WTC11 (cell line): ENCODE results near the gene IQGAP3. TPM values are rescaled to one million over a fixed set of nuclear protein-coding genes. Genes with fewer than 3 reads are reported as not detected.

Experiments
- ATAC-seq: fragments of 200-7000 bp; cut with Tn5 transposase; 2 replicates; pipeline ENCODE4 v1.10.0; 2021; ENCODE audit warnings: mild to moderate bottlenecking, moderate library complexity
- CTCF ChIA-PET: fragments of 300-600 bp; sonication (Branson Sonifier 250); formaldehyde crosslinking; loops from one replicate; lab custom pipeline; 2021; ENCODE audit warnings: antibody characterized with exemption; lab: Charles Lee
- POLR2A ChIA-PET: fragments of 350-600 bp; sonication (Branson Sonifier 250); formaldehyde crosslinking; loops from one replicate; lab custom pipeline; 2021; ENCODE audit warnings: antibody characterized with exemption; lab: Charles Lee
- DNase-seq: peaks from one replicate; pipeline ENCODE4 v3.0.0; 2021; ENCODE audit warnings: low spot score
- H3K27ac Mint-ChIP-seq: 2 replicates; pipeline ENCODE4 v1.8.0; 2021; ENCODE audit warnings: mixed read lengths
- H3K27me3 Mint-ChIP-seq: 2 replicates; pipeline ENCODE4 v1.8.0; 2021; ENCODE audit warnings: low read depth, mild to moderate bottlenecking, moderate library complexity, mixed read lengths
- H3K36me3 Mint-ChIP-seq: 2 replicates; pipeline ENCODE4 v1.8.0; 2021; ENCODE audit warnings: mixed read lengths
- H3K4me1 Mint-ChIP-seq: 2 replicates; pipeline ENCODE4 v1.8.0; 2022; ENCODE audit warnings: mixed read lengths
- H3K4me3 Mint-ChIP-seq: 2 replicates; pipeline ENCODE4 v1.8.0; 2021; ENCODE audit warnings: mild to moderate bottlenecking, moderate library complexity, mixed read lengths
- H3K9me3 Mint-ChIP-seq: 2 replicates; pipeline ENCODE4 v1.8.0; 2021; ENCODE audit warnings: mixed read lengths
- CREM ChIP-seq: sonication (generic); formaldehyde crosslinking; IDR thresholded peaks from 2 replicates; pipeline ENCODE4 v1.8.1; 2022; ENCODE audit warnings: mild to moderate bottlenecking, missing genetic modification reagents, moderate library complexity
- ELF4 ChIP-seq: sonication (generic); formaldehyde crosslinking; IDR thresholded peaks from 2 replicates; pipeline ENCODE4 v1.8.1; 2022; ENCODE audit warnings: low read depth, mild to moderate bottlenecking, moderate library complexity, missing genetic modification reagents
- ESRRA ChIP-seq: sonication (generic); formaldehyde crosslinking; IDR thresholded peaks from 2 replicates; pipeline ENCODE4 v1.8.1; 2022; ENCODE audit warnings: mild to moderate bottlenecking, missing genetic modification reagents, borderline replicate concordance
- GRHL2 ChIP-seq: fragments of 250-450 bp; sonication (Bioruptor Pico); IDR thresholded peaks from 2 replicates; pipeline ENCODE4 v1.8.0; 2022; ENCODE audit warnings: mild to moderate bottlenecking, moderate library complexity; ENCODE audit not compliant: insufficient replicate concordance, severe bottlenecking
- GTF2I ChIP-seq: fragments of 250-450 bp; sonication (Bioruptor Pico); conservative IDR thresholded peaks from 2 replicates; pipeline ENCODE4 v1.4.0; 2021; ENCODE audit warnings: mild to moderate bottlenecking
- SP1 ChIP-seq: sonication (generic); formaldehyde crosslinking; conservative IDR thresholded peaks from 2 replicates; pipeline ENCODE4 v1.8.1; 2022; ENCODE audit warnings: missing genetic modification reagents
- TEAD1 ChIP-seq: sonication (generic); formaldehyde crosslinking; IDR thresholded peaks from 2 replicates; pipeline ENCODE4 v1.8.0; 2022; ENCODE audit warnings: mild to moderate bottlenecking, missing genetic modification reagents
- TP53 ChIP-seq: sonication (generic); formaldehyde crosslinking; IDR thresholded peaks from 2 replicates; pipeline ENCODE4 v1.8.1; 2023; ENCODE audit warnings: mild to moderate bottlenecking, missing genetic modification reagents
- ZNF121 ChIP-seq: sonication (generic); formaldehyde crosslinking; IDR thresholded peaks from 2 replicates; pipeline ENCODE4 v1.8.0; 2023; ENCODE audit warnings: missing genetic modification reagents
- ZNF317 ChIP-seq: sonication (generic); formaldehyde crosslinking; IDR thresholded peaks from 2 replicates; pipeline ENCODE4 v1.8.1; 2023; ENCODE audit warnings: low read depth, mild to moderate bottlenecking, moderate library complexity, missing genetic modification reagents, borderline replicate concordance
- ZNF416 ChIP-seq: fragments of 250-450 bp; sonication (Bioruptor Pico); IDR thresholded peaks from 2 replicates; pipeline ENCODE4 v1.9.0; 2021; ENCODE audit warnings: mild to moderate bottlenecking, inconsistent platforms
- ZNF423 ChIP-seq: fragments of 250-450 bp; sonication (Bioruptor Pico); IDR thresholded peaks from 2 replicates; pipeline ENCODE4 v2.1.2; 2022; ENCODE audit warnings: mild to moderate bottlenecking, moderate library complexity
- total RNA-seq: library from RNA; stranded (reverse); gene quantifications from 3 replicates; pipeline ENCODE4 v1.2.3, GENCODE V29; 2021
- TF ChIP-seq, protein P1 (sequence below): sonication (generic); formaldehyde crosslinking; IDR thresholded peaks from 2 replicates; pipeline ENCODE4 v1.8.0; 2022; ENCODE audit warnings: missing genetic modification reagents
- TF ChIP-seq, protein P2 (sequence below): fragments of 250-450 bp; sonication (Bioruptor Pico); IDR thresholded peaks from 2 replicates; pipeline ENCODE4 v1.9.0; 2021; ENCODE audit warnings: mild to moderate bottlenecking
- TF ChIP-seq, protein P3 (sequence below): fragments of 250-450 bp; sonication (Bioruptor Pico); IDR thresholded peaks from 2 replicates; pipeline ENCODE4 v1.8.0; 2021; ENCODE audit warnings: mild to moderate bottlenecking
- TF ChIP-seq, protein P4 (sequence below): fragments of 200-600 bp; IDR thresholded peaks from 2 replicates; pipeline ENCODE4 v1.8.0; 2022; ENCODE audit warnings: antibody characterized with exemption
- TF ChIP-seq, protein P5 (sequence below): sonication (generic); formaldehyde crosslinking; IDR thresholded peaks from 2 replicates; pipeline ENCODE4 v1.8.1; 2023; ENCODE audit warnings: mild to moderate bottlenecking, missing genetic modification reagents, borderline replicate concordance
- TF ChIP-seq, protein P6 (sequence below): fragments of 250-450 bp; sonication (Bioruptor Pico); IDR thresholded peaks from 2 replicates; pipeline ENCODE4 v1.9.0; 2021; ENCODE audit warnings: moderate library complexity, mild to moderate bottlenecking, inconsistent platforms, borderline replicate concordance

Gene IQGAP3
- total RNA-seq, 1 experiment from 2014 or later, result 33.3 TPM

DNA sequence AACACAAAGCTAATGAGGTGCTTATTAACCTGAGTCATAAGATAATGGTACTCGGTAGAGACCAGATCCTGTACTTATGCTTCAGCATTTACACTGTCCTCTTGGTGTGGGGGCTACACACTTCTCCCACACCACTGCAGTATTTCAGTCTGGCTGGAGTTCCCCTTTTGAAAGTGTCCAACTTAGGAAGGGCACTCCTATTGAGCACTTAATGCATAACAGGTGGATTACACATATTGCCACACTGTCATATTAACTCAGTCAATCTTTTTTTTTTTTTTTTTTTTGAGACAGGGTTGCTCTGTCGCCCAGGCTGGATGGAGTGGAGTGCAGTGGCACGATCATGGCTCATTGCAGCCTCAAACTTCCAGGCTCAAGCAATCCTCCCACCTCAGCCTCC, 27.4 kb upstream of the IQGAP3 start (continued):
- TF ChIP-seq, protein P1, sequence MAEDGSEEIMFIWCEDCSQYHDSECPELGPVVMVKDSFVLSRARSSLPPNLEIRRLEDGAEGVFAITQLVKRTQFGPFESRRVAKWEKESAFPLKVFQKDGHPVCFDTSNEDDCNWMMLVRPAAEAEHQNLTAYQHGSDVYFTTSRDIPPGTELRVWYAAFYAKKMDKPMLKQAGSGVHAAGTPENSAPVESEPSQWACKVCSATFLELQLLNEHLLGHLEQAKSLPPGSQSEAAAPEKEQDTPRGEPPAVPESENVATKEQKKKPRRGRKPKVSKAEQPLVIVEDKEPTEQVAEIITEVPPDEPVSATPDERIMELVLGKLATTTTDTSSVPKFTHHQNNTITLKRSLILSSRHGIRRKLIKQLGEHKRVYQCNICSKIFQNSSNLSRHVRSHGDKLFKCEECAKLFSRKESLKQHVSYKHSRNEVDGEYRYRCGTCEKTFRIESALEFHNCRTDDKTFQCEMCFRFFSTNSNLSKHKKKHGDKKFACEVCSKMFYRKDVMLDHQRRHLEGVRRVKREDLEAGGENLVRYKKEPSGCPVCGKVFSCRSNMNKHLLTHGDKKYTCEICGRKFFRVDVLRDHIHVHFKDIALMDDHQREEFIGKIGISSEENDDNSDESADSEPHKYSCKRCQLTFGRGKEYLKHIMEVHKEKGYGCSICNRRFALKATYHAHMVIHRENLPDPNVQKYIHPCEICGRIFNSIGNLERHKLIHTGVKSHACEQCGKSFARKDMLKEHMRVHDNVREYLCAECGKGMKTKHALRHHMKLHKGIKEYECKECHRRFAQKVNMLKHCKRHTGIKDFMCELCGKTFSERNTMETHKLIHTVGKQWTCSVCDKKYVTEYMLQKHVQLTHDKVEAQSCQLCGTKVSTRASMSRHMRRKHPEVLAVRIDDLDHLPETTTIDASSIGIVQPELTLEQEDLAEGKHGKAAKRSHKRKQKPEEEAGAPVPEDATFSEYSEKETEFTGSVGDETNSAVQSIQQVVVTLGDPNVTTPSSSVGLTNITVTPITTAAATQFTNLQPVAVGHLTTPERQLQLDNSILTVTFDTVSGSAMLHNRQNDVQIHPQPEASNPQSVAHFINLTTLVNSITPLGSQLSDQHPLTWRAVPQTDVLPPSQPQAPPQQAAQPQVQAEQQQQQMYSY (CRISPR knock-in tag), result no peak
- TF ChIP-seq CREM (CRISPR knock-in tag), result no peak
- TF ChIP-seq GRHL2 (CRISPR knock-in tag), result no peak
- TF ChIP-seq, protein P2, sequence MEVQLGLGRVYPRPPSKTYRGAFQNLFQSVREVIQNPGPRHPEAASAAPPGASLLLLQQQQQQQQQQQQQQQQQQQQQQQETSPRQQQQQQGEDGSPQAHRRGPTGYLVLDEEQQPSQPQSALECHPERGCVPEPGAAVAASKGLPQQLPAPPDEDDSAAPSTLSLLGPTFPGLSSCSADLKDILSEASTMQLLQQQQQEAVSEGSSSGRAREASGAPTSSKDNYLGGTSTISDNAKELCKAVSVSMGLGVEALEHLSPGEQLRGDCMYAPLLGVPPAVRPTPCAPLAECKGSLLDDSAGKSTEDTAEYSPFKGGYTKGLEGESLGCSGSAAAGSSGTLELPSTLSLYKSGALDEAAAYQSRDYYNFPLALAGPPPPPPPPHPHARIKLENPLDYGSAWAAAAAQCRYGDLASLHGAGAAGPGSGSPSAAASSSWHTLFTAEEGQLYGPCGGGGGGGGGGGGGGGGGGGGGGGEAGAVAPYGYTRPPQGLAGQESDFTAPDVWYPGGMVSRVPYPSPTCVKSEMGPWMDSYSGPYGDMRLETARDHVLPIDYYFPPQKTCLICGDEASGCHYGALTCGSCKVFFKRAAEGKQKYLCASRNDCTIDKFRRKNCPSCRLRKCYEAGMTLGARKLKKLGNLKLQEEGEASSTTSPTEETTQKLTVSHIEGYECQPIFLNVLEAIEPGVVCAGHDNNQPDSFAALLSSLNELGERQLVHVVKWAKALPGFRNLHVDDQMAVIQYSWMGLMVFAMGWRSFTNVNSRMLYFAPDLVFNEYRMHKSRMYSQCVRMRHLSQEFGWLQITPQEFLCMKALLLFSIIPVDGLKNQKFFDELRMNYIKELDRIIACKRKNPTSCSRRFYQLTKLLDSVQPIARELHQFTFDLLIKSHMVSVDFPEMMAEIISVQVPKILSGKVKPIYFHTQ (CRISPR knock-in tag), result no peak
- no peak for TF ChIP-seq ZNF416 (CRISPR knock-in tag)

DNA sequence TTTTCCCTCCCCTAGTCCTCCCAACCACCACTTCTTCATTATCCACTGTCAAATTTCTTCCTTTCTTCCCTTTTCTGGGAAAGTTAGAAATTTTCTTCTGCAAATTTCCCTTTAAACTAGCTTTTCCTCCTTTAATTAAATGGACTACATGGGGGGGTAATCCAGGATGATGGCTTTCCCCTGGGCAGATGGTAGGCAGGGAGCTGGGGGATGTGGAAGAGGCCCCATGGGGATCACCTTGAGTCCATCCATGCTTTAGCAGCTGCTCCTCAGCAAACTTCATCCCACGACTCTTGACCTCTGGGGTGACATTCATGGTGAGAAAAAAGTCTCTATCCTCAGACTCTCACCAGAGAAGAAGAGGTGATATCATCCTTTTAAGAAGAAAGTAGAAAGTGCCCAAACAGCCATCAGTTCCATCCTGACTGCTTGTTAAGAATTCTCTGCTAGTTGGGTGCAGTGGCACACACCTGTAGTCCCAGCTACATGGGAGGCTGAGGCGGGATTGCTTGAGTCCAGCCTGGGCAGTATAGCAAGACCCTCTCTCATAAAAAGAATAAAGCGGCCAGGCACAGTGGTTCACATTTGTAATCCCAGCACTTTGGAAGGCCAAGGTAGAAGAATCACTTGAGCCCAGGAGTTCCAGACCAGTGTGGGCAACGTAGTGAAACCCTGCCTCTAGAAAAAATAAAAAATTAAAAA, 26.5 kb upstream of the IQGAP3 start:
- Mint-ChIP-seq H3K4me1 (peaks cover 13% of the 10 kb centered on the region), H3K27ac (no peak overlapping the region), H3K27me3 (no peaks in the 10 kb centered on the region), H3K36me3 (peaks cover 51% of the 10 kb centered on the region), H3K9me3 (no peaks in the 10 kb centered on the region), H3K4me3 (no peak overlapping the region)
- ATAC-seq (no peak), DNase-seq (no peak)
- ChIA-PET CTCF (interaction anchor here (0.6 to 1.0 kb wide), 2 partner anchors 21 to 213 kb away, joined by 3 read pairs; no protein-coding TSS in a partner anchor), POLR2A (no interaction called here)
- TF ChIP-seq ZNF121 (CRISPR knock-in tag), result peak; percentile 83
- no peak for TF ChIP-seq GTF2I (CRISPR knock-in tag)
- no peak for TF ChIP-seq ELF4 (CRISPR knock-in tag)
- TF ChIP-seq, protein P3, sequence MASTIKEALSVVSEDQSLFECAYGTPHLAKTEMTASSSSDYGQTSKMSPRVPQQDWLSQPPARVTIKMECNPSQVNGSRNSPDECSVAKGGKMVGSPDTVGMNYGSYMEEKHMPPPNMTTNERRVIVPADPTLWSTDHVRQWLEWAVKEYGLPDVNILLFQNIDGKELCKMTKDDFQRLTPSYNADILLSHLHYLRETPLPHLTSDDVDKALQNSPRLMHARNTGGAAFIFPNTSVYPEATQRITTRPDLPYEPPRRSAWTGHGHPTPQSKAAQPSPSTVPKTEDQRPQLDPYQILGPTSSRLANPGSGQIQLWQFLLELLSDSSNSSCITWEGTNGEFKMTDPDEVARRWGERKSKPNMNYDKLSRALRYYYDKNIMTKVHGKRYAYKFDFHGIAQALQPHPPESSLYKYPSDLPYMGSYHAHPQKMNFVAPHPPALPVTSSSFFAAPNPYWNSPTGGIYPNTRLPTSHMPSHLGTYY (CRISPR knock-in tag), result no peak

DNA sequence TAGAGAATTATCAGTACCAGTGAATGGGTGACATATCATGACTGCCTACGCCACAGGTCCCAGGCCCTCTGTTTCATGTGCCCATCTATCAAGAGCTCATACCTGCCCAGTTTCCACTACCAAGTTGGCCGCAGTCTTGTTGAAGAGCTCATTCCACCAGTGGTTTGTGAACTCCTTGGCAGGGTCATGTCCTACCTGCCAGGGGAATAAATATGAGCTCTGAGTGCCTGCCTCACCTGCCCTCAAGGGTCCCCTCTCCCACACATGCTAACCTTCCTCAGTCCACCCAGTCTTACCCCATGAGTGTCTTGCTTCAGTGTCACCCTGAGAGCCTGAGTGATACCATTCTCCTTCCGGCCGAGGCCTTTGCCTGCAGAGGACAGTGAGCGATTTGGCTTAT, 25.8 kb upstream of the IQGAP3 start:
- peaks cover 13% of the 10 kb centered on the region for H3K4me1 Mint-ChIP-seq
- ChIA-PET POLR2A (interaction anchor here (0.6 kb wide), 1 partner anchor 162 kb away, joined by 3 read pairs; no protein-coding TSS in a partner anchor), CTCF (interaction anchor here (1.0 kb wide), 1 partner anchor 212 kb away, joined by 3 read pairs; no protein-coding TSS in a partner anchor)
- no peaks in the 10 kb centered on the region for H3K9me3 Mint-ChIP-seq
- H3K4me3 Mint-ChIP-seq, result no peak overlapping the region
- no peaks in the 10 kb centered on the region for H3K27me3 Mint-ChIP-seq
- peaks cover 52% of the 10 kb centered on the region for H3K36me3 Mint-ChIP-seq
- no peak for ATAC-seq
- DNase-seq, result no peak
- peak overlapping the region; percentile 11; the same call in 1 of the 2 replicates for H3K27ac Mint-ChIP-seq
- no peak for TF ChIP-seq ZNF416 (CRISPR knock-in tag)
- no peak for TF ChIP-seq SP1 (CRISPR knock-in tag)
- TF ChIP-seq, protein P4, sequence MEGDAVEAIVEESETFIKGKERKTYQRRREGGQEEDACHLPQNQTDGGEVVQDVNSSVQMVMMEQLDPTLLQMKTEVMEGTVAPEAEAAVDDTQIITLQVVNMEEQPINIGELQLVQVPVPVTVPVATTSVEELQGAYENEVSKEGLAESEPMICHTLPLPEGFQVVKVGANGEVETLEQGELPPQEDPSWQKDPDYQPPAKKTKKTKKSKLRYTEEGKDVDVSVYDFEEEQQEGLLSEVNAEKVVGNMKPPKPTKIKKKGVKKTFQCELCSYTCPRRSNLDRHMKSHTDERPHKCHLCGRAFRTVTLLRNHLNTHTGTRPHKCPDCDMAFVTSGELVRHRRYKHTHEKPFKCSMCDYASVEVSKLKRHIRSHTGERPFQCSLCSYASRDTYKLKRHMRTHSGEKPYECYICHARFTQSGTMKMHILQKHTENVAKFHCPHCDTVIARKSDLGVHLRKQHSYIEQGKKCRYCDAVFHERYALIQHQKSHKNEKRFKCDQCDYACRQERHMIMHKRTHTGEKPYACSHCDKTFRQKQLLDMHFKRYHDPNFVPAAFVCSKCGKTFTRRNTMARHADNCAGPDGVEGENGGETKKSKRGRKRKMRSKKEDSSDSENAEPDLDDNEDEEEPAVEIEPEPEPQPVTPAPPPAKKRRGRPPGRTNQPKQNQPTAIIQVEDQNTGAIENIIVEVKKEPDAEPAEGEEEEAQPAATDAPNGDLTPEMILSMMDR, result no peak
- no peak for TF ChIP-seq ZNF317 (CRISPR knock-in tag)
- TF ChIP-seq ZNF423, result no peak
- no peak for TF ChIP-seq TEAD1 (CRISPR knock-in tag)
- TF ChIP-seq, protein P5, sequence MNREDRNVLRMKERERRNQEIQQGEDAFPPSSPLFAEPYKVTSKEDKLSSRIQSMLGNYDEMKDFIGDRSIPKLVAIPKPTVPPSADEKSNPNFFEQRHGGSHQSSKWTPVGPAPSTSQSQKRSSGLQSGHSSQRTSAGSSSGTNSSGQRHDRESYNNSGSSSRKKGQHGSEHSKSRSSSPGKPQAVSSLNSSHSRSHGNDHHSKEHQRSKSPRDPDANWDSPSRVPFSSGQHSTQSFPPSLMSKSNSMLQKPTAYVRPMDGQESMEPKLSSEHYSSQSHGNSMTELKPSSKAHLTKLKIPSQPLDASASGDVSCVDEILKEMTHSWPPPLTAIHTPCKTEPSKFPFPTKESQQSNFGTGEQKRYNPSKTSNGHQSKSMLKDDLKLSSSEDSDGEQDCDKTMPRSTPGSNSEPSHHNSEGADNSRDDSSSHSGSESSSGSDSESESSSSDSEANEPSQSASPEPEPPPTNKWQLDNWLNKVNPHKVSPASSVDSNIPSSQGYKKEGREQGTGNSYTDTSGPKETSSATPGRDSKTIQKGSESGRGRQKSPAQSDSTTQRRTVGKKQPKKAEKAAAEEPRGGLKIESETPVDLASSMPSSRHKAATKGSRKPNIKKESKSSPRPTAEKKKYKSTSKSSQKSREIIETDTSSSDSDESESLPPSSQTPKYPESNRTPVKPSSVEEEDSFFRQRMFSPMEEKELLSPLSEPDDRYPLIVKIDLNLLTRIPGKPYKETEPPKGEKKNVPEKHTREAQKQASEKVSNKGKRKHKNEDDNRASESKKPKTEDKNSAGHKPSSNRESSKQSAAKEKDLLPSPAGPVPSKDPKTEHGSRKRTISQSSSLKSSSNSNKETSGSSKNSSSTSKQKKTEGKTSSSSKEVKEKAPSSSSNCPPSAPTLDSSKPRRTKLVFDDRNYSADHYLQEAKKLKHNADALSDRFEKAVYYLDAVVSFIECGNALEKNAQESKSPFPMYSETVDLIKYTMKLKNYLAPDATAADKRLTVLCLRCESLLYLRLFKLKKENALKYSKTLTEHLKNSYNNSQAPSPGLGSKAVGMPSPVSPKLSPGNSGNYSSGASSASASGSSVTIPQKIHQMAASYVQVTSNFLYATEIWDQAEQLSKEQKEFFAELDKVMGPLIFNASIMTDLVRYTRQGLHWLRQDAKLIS (CRISPR knock-in tag), result no peak
- TF ChIP-seq, protein P6, sequence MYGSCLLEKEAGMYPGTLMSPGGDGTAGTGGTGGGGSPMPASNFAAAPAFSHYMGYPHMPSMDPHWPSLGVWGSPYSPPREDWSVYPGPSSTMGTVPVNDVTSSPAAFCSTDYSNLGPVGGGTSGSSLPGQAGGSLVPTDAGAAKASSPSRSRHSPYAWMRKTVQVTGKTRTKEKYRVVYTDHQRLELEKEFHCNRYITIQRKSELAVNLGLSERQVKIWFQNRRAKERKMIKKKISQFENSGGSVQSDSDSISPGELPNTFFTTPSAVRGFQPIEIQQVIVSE (CRISPR knock-in tag), result no peak
- no peak for TF ChIP-seq ESRRA (CRISPR knock-in tag)
- TF ChIP-seq TP53, result no peak
